Right renal cortex interstitium (tissue), 3 donors: ENCODE data around the gene RAG2. TPM values are rescaled to one million over a fixed set of nuclear protein-coding genes. Genes with fewer than 3 reads are reported as not detected.

Source experiments
- DNase-seq, 3 donors: peaks; one replicate each; pipeline ENCODE4 v3.0.0-alpha.2; 2013; ENCODE audit warnings: low read depth in 3 of 3, low spot score in 2 of 3
- polyA plus RNA-seq, 3 donors: library from polyadenylated mRNA; unstranded; fragments of 120-200 nt; gene quantifications; one replicate each; pipeline ENCODE4 v1.2.1, GENCODE V29; 2013; ENCODE audit not compliant: insufficient read length in 3 of 3

Gene RAG2
- polyA plus RNA-seq = under 1 TPM; 0.31 to 0.62 (median 0.32) TPM

DNA sequence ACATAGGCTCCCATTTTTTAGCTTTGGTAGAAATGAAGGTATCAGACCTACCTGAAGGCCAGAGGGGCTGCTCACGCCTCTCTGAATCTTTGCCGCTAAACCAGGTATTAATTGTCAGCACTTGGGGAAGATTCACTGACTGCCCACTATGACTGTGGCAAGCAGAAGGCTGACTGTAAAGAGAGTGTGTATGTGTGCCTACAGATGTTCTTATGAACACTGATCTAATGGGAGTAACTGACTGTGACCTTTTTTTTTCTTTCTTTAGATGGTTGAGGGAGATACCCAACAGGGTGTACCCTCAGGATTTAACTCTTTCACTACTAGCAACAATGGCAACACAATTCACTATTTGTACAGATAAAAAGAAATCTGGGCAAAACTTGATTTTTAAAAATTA, at the start of gene RAG2:
Gene RAG2 (minus strand): TSS at position 186 of the 400 bp plus-strand sequence. CDS start 4,068 bp downstream, outside the sequence.
- no peak for DNase-seq

DNA sequence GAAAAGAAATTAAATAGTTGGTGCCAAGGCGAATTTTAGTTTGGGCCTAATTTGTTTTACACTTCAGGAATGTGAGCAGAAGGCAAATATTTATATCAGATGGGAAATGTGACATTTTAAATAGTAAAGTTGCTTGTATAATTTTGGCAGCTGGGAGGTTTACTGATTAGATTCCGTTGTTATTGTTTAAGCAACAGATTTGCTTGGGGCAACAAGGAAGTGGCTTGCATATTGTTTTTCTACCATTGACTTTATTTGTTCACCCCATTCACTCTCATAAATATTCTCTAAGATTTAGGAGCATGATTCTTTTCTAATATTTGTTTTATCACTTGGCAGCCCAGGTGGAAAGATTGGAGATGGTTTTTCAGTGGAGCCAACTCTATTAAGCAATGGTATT, 40.5 kb upstream of the RAG2 start:
- DNase-seq = no peak

DNA sequence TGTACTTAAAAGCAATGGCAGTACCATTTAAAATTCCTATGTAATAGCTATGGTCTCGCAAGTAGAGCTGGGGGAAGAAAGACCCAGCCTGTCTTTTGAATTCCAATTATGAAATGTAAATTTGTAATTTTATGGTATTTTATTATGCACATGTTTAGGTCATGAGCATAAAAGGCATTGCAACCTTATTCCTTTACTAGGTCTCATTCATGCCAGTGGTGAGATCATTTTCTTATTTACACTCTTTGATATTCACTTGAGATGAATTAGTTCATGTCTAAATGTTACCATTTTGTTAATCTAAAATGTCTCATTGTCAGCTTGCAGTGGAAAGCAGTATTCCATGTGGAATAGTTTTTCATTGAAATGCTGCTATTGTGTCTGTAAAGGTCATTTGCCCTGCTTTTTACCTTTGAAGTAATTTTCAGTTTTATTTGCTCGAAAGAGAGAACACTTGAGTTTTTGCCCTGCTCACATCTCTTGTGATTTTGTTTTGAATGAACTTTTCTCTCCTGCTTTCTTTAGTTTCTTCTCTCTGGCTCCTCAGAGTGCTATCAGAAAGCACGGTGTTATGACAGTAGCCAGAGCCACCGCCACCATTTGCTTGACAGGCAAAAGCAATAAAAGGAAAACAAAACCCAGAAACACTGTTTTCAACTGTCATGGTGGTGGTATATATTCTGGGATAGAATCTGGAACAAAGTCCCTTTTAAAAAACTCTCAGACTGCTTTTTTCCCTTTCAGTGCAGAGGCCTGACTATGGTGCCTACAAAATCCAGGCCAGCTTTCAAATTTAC, 37.2 kb upstream of the RAG2 start:
- DNase-seq = no peak

DNA sequence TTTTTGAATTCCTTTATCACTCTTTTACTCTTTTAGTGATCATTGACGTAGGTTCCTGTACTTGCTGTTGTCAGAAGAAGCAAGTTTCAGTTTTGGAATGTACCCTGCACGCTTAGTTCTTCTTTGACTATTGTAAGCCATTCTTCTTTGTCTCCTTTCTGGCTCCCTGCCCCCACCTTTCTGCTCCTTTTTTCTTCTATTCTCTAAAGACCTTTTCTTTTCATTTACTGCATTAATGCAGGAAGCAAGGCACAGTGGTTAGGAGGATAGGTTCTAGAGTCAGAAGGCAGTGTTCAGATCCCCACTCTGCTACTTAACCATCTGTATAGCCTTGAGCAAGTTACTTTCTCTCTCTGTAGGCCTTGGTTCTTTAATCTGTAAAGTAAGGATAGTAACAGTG, 33.7 kb upstream of the RAG2 start:
- DNase-seq = no peak

DNA sequence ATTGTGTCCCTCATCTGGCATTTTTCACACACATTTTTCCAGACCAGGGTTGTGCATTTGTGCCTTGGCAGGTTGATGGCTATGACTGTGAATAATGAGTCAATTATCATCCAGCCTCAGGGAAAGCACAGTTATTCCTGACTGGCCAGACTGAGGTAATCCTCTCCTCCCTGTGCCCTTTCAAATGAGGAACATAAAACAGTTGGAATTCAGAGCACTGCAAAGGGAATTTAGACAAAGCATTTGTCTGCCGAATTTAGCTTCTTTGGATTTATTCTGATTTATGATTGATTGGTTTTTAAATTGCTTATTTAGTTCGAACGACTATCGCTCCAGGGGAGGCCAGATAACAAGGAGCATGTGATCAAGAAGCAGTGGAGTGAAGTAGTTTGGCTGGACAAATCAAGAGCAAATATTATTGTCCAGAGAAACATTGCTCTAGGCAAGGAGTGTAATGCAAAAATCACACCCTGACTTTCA, 30.8 kb upstream of the RAG2 start:
- DNase-seq = peak in 1 of 3 donors; percentile 4

DNA sequence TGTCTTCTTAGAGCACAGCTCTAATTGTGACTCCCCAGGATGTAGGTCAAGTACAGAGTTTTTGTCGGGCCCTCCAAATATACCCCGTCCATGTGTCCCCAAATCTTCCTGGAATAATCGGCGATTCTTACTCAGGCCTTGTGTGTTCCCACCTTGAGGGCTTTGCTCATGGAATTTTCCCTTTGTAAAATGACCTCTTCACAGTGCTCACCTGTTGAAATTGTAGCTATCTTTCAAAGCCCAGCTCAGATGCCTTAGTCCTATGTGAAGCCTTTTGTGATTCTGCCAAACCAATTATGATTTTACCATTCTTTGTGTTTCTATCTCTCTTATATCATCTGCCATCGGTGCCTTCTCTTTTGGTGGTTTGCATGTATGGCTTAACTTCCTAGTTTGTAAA, 30.1 kb upstream of the RAG2 start:
- DNase-seq = no peak

DNA sequence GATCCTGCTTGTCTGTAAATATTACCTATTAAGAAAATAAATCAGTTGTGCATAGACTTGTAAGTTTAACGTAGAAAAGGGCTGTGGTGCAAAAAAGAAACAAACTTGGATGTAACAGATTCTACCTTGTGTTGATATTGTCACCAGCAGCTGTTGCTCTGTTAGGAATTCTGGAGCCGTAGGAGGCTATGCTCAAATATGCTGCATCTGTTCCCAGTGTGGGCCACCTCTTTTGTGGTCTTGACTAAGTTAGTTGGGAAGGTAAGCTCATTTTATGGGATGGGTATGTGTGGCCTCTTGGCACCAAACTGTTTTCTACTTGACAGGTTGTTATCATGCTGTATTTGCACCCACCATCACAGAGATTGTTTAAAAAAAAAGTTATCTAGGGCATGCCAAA, 29.4 kb upstream of the RAG2 start:
- no peak for DNase-seq

DNA sequence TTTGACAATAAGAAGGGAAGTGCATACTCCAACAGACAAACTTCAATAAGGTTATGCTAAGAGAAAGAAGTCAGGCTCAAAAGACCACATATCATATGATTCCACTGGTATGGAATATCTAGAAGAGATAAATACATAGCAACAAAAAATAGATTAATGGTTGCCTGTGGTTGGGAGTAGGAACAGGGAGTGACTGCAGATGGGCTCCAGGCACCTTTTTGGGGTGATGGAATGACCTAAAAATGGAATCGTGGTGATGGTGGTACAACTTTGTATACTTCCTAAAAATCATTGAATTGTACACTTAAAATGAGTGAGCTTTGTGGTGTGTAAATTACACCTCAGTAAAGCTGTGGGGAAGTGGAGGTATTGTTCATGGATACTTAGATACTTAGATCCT, 29.0 kb upstream of the RAG2 start:
- DNase-seq = no peak

DNA sequence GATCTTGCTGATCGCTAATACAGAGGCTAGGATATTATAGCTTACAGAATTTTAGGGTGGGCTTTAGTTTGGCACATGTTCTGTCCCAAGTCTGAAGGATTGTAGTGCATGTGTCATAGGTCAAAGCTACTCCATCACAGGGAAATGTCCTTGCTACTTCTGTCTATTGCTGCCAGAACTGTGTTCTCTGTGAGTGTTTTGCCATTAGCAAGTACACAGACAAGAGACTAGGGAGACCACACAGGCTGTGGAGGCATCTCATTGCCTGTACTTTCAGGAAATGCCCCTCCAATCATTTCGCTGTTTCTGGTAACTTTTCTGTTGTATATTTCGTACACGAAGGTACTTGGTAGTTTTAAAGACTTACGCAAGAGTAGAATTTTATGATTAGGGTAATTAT, 25.5 kb upstream of the RAG2 start:
- no peak for DNase-seq

DNA sequence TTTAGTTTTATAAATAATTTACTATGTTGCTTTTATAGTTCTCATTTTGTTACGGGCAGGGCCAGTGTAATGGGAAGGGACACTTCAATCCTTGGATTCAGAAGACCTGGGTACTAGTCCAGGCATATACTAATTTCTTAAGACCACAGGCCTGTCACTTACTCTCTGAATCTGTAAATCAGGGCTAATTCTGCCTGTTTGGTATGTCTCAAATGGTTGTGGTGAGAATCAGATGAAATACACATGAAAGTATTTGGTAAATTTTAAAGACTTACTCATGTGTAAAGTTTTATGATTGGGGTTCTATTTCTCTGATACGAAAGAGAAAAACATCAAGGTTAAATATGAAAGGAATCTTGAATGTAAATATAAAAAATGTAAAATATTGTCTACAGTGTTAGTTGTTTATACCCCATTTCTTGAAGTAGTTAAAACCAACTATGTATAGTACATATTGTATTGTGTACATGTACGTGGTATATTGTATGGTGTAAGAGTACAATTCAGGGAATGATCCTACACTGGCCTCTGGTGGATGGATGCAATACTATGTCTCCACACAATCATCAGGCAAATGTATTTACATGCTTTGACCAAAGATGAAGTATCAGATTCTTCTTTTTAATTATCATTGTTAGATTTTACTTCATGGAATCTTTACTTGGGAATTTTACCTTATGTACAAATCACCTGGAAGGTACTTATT, 24.5 kb upstream of the RAG2 start:
- peak; percentile 32 to 36 (median 36) for DNase-seq

DNA sequence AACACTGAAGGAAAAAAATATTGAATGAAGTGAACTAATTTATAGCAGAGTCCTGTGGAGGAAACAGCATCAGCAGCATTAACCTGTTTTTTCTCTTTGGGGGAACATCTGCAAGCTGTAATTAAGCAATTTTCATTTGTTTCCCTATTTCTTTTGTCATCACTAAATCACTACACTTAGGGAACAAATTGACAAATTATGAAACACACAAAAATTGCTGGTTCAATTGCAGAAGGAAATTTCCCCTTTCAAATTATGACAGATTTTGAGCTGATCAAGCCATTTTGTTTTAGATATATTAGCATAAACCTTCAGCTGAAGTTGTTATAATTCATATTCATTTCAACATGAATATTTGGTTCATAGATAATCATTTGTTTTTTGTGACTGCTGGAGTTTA, 22.2 kb upstream of the RAG2 start:
- no peak for DNase-seq

DNA sequence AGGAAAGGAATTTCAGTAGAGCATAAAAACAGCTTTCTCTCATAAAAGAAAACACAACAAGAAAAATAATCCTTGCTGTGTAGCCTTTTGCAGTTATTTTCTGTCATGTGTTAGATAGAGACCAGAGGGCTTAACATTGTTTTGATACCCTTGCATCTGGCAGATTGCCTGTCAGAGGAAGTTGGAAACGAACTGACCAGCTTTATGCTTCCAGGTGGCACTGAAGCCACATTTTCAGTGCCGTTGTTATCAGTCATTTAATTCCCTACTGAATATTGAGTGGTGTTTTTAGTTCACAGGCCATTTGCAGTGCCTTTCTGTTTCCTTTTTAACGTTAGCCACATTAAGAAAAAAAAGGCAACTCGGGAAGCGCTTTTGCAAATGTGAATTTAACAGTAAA, 21.5 kb upstream of the RAG2 start:
- DNase-seq = peak in 2 of 3 donors; percentile 36 to 43

DNA sequence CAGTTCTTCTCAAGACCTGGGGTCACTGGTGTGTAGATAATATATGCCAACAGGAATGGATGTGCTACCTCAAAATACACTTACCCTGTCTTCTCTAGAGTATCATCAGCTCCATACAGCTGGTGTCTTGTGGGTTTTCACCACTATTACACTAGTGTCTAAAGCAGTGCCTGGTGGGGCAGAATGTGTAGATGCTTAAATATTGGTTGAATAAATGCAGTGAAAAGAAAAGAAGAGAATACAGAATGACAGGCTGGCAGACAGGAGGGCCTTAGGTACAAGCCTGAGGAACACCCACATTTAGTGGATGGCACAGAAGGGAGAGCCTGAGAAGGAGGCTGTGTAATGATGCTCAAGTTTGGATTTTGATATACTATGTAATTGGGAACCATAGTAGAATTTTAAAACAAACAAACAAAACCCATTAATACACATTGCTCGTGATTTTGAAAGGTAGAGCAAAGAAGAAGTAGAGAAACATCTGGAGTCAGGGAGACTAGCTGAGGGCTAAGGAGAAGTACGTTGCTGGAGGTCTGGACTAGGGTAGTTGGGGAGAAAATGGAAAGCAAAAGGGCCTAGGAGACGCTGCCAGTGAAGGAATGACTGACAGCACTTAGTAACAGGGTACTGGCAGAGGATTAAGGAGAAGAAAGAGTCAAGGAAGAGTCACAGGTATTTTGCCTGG, 20.5 kb upstream of the RAG2 start:
- no peak for DNase-seq

DNA sequence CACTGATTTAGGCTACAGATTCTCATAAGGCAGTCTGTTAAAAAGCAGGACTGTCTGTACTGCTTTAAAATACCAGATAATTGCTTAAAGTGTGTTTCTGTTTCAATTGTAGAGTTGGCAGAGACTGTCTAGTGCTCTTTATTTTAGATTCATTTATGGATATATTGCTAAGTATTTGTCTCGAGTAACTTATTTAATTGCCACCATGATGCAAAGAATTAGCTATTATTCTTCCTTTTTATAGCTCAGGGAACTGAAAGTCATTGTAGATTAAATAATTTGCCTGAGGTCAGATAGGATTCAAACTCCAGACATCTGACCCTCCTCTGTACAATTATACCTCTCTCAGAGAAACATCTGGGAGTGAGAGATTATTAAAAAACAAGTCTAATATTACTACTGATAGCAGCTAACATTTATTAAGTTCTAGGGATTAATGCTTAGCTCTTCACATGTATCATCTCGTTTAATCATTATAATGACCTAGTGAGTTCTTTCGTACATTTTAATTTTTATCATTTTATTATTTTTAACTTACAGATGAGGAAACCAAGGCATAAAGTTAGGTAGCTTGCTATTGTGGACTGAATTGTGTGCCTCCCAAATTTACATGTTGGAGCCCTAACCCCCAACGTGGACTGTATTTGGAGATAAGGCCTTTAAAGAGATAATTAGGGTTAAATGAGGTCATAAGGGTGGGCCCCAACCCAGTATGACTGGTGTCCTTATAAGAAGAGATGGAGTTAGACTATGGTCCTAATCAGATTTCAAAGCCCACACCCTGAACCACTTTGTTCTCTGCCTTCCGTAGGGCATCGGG, 19.7 kb upstream of the RAG2 start:
- DNase-seq = no peak

DNA sequence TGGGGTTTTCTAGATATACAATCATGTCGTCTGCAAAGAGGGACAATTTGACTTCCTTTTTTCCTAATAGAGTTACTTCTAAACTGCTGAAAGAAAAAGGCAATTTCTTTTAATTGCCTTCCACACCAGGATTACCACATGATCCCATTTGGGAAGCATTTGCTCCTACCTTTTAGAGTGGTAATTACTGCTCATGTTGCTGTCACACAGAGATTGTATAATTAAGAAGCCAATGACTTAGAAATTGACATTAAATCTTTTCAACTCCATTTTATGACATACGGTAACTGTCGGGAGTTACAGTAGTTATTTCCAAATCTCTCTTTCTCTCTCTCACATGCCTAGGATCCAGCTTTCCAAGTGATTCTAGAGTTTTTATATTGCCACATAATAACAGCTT, 17.8 kb upstream of the RAG2 start:
- no peak for DNase-seq

DNA sequence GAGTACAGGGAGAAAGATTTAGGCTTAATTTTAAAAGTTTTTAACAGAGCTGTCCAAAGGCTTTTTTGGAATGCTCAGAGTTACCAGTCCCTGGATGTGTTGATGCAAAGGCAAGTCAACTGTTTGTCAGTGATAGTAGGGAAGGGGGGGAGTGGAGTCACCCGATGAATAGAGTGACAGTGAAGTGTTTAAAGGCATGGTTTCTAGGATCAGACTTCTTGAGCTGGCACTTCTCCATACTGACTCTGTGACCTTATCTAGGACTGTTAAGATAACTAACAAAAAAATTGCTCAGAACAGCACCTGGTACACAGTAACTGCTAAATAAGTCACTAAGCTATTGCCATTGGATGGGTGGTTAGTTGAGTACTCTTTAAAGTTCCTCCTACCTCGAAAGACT, 11.3 kb upstream of the RAG2 start:
- no peak for DNase-seq

DNA sequence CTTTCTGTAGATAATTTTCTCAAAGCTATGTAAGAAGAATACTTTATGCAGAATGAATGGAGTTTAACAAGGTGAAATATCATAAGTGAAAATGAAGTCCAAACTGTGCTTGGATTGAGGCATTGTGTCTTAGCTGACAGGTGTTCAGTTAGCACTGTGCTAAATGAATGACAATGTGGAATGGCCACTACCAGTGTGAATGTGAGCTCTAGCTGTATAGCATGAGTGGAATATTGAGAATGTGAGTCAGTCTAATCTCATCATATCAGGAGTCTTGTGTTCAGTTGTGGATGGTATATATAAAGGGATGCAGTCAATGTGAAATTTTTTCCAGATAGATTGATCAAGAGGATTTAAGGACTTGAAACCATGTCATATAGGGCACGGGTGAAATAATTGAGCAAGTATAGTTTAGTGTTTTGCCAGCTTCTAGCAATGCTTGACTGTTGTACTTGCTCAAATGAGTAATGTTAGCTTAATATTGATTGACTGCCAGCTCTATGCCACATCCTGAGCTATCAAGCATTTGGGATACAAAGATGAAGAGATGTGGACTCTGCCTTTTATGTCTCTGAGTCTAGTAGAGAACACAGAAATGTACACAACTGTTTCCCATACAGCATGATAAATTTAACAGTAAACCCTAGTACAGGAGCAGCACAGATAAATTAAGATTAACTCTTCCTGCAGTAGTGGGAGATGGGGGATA, 10.6 kb upstream of the RAG2 start:
- no peak for DNase-seq

DNA sequence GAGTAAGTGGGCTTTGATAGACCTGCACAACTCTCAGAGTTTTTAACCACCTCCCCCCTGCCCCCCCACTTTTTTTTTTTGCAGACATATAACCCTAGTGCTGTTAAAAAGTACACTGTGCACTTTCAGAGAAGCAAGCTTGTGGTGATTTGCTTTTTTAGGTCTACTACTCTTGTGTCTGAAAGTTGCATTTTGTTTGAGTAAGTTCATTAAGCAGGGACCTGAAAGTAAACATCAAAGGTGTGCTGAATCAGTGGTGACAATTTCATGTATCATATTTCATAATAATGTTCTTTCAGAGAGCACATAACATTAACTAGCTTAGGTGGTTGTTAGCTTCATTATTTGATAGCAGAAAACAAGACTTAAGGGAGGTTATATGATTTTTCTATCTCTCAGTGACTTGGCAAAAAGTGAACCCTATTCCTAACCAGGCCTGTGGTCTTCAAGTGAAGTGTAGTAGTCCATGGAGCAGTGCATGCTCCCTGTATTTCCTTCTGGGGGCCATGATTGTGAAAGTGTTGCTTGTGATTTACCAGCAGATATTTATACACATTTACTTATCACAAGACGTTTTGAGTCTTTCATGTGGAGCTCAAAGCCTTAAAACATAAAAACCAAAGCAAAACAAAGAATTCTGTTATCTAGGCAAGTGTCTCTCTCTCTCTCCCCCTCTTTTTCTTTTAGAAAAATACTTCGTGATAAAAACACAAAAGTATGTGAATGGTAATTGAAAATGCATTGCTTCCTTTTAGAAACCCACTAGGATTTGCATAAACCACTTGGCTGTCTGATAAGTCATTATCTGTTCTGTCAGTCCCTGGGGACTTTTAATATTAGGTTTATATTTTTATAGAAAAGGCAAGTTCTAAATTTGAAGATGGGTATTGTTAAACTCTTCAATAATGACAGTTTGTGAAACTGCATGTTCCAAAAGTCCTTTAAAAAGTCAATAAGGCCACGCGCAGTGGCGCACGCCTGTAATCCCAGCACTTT, 7.5 kb upstream of the RAG2 start:
- no peak for DNase-seq

DNA sequence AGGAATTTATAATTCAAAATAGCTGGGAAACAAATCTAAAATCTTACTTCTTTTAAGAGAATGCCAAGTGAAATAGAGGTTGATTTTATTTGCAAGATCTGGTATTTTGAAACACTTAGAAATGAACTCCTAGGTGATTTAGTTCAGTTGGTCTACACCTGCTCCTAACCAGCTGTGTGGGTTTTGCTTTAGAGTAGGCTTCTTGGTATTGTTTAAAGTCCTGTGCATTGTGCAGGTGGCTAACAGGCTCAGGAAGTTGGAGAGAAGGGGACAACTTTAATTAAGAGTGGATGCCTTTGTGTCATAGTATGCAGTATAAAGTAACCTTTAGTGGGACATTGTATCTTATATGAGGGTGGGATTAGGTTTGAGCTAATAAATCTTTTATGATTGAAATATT, 4.1 kb upstream of the RAG2 start:
- DNase-seq = no peak
